Testis (tissue), 3 donors: Measurements from ENCODE around the gene TSPAN13. TPM values are rescaled to one million over a fixed set of nuclear protein-coding genes. Genes with fewer than 3 reads are reported as not detected.

ENCODE experiments used
- DNase-seq: peaks from one replicate; pipeline ENCODE4 v3.0.0-alpha.2; 2019
- H3K27ac ChIP-seq, 2 donors: fragments of 200-600 bp; sonication (generic); one replicate each; pipeline ENCODE4 v1.5.1; 2019
- H3K27me3 ChIP-seq: fragments of 200-600 bp; sonication (generic); one replicate; pipeline ENCODE4 v1.5.1; 2019
- H3K36me3 ChIP-seq: fragments of 200-600 bp; sonication (generic); one replicate; pipeline ENCODE4 v1.5.1; 2017; ENCODE audit warnings: low read depth; ENCODE audit errors: missing control alignments
- H3K4me1 ChIP-seq: fragments of 200-600 bp; sonication (generic); one replicate; pipeline ENCODE4 v1.5.1; 2019
- H3K4me3 ChIP-seq, 2 donors: fragments of 200-600 bp; sonication (generic); one replicate each; pipeline ENCODE4 v1.5.1; 2017 to 2019
- H3K9me3 ChIP-seq: fragments of 200-600 bp; sonication (generic); one replicate; pipeline ENCODE4 v1.5.1; 2017
- CTCF ChIP-seq, 3 experiments: fragments of 450-650 bp in 2 of 3; fragments of 200-600 bp in 1 of 3; sonication (generic) in 1 of 3; IDR thresholded peaks; one replicate each; pipeline ENCODE4 v1.5.1; 2016 to 2019; ENCODE audit warnings: antibody characterized with exemption in 3 of 3, mild to moderate bottlenecking in 2 of 3, moderate library complexity in 1 of 3
- POLR2A ChIP-seq: fragments of 450-650 bp; IDR thresholded peaks from one replicate; pipeline ENCODE4 v1.6.1; 2017; ENCODE audit warnings: antibody characterized with exemption, mild to moderate bottlenecking, moderate library complexity
- WGBS, 2 donors: methylation state at CpG; one replicate each; pipeline ENCODE4 v1.1.5; 2018; 5-methylcytosine and 5-hydroxymethylcytosine counted together
- intact Hi-C: fragments of 100-400 bp; cut with DNase I; formaldehyde crosslinking; loops from one replicate; pipeline ENCODE4 v1.15.1; 2023; ENCODE audit warnings: low total_unique reads
- polyA plus RNA-seq: library from polyadenylated mRNA; stranded (reverse); fragments of 350-450 nt; fragmentation: Illumina TruSeq; extraction: RNeasy Lipid Tissue Mini Kit (QIAGEN cat#74804); gene quantifications from one replicate; pipeline ENCODE4 v1.2.3, GENCODE V29; 2014; ENCODE audit warnings: low read depth, low replicate concordance; ENCODE audit not compliant: insufficient read depth
- total RNA-seq, 2 donors: library from RNA; depleted of rRNA; stranded (reverse); fragments of >200 nt; gene quantifications; one replicate each; pipeline ENCODE4 v1.2.3, GENCODE V29; 2016

TSPAN13 gene
- total and polyA plus RNA-seq, 3 donors from 2014 or later = 10.0 to 13.0 (median 10.6) TPM

- DNase-seq = no peak
- WGBS, 2 donors = 65 to 66% methylated on average over 5 of the region's 5 CpGs
These were observed 38.5 kb downstream of the TSPAN13 start for GRCh38 chr7:16791905-16792698.

GRCh38 chr7:16794986-16795385 lies 41.4 kb downstream of the TSPAN13 start:
- Histone ChIP-seq H3K36me3 (no peaks in the 10 kb centered on the region), H3K4me3 (no peak overlapping the region), H3K27ac (no peak overlapping the region), H3K4me1 (no peaks in the 10 kb centered on the region), H3K9me3 (no peaks in the 10 kb centered on the region), H3K27me3 (no peaks in the 10 kb centered on the region)
- intact Hi-C loops = no loop called here
- TF ChIP-seq CTCF (IDR thresholded peaks at IDR 0.05) (no peak), POLR2A (no peak)
- DNase-seq = no peak
- 69 to 82% methylated on average over 3 of the region's 3 CpGs for WGBS, 2 donors

More at GRCh38 chr7:16791905-16792698, 38.5 kb downstream of the TSPAN13 start:
- intact Hi-C loops = no loop called here
- Histone ChIP-seq H3K36me3 (no peaks in the 10 kb centered on the region), H3K27me3 (no peaks in the 10 kb centered on the region), H3K4me3 (no peak overlapping the region), H3K27ac (no peak overlapping the region), H3K9me3 (no peaks in the 10 kb centered on the region), H3K4me1 (no peaks in the 10 kb centered on the region)
- TF ChIP-seq CTCF (IDR thresholded peaks at IDR 0.05) (no peak), POLR2A (no peak)

- TF ChIP-seq POLR2A (no peak), CTCF (IDR thresholded peaks at IDR 0.05) (no peak)
- H3K27ac ChIP-seq = no peak overlapping the region
- no peak overlapping the region for H3K4me3 ChIP-seq
- DNase-seq = no peak
- no peaks in the 10 kb centered on the region for H3K9me3 ChIP-seq
- 56 to 64% methylated on average over 6 of the region's 6 CpGs for WGBS, 2 donors
- H3K27me3 ChIP-seq = no peaks in the 10 kb centered on the region
- no peaks in the 10 kb centered on the region for H3K4me1 ChIP-seq
- intact Hi-C loops = no loop called here
- no peaks in the 10 kb centered on the region for H3K36me3 ChIP-seq
These were observed 42.1 kb downstream of the TSPAN13 start for GRCh38 chr7:16795624-16796023.

GRCh38 chr7:16801111-16801542 lies 47.6 kb downstream of the TSPAN13 start:
- intact Hi-C loops = no loop called here
- TF ChIP-seq POLR2A (no peak), CTCF (IDR thresholded peaks at IDR 0.05) (peak in 1 of 3 experiments; percentile 17)
- H3K4me1 ChIP-seq = no peaks in the 10 kb centered on the region

GRCh38 chr7:16801579-16801978 lies 48.0 kb downstream of the TSPAN13 start:
- no peak for DNase-seq
- no peak for TF ChIP-seq CTCF (IDR thresholded peaks at IDR 0.05)
- TF ChIP-seq POLR2A = no peak
- Histone ChIP-seq H3K27ac (no peak overlapping the region), H3K27me3 (no peaks in the 10 kb centered on the region), H3K9me3 (no peaks in the 10 kb centered on the region), H3K4me3 (no peak overlapping the region), H3K36me3 (no peaks in the 10 kb centered on the region), H3K4me1 (no peaks in the 10 kb centered on the region)
- intact Hi-C loops = no loop called here
- 83 to 97% methylated on average over 4 of the region's 4 CpGs for whole genome bisulfite sequencing, 2 donors

More at GRCh38 chr7:16801111-16801542, 47.6 kb downstream of the TSPAN13 start:
- H3K36me3 ChIP-seq = no peaks in the 10 kb centered on the region
- no peak overlapping the region for H3K27ac ChIP-seq
- no peaks in the 10 kb centered on the region for H3K9me3 ChIP-seq
- no peak for DNase-seq
- no peaks in the 10 kb centered on the region for H3K27me3 ChIP-seq
- H3K4me3 ChIP-seq = no peak overlapping the region
